MG63 (cell line): Measurements from ENCODE around the gene MRPL2. TPM values are rescaled to one million over a fixed set of nuclear protein-coding genes. Genes with fewer than 3 reads are reported as not detected.

Experiments used
- DNase-seq: peaks from one replicate; pipeline ENCODE4 v3.0.0-alpha.2; 2020
- H3K27me3 ChIP-seq: fragments of 250-450 bp; sonication (Bioruptor Pico); 2 replicates; pipeline ENCODE4 v1.5.1; 2020; ENCODE audit warnings: mild to moderate bottlenecking, moderate library complexity
- H3K36me3 ChIP-seq: fragments of 250-450 bp; sonication (Bioruptor Pico); 2 replicates; pipeline ENCODE4 v1.5.1; 2020; ENCODE audit warnings: mild to moderate bottlenecking, moderate library complexity
- H3K4me3 ChIP-seq: fragments of 250-450 bp; sonication (Bioruptor Pico); 2 replicates; pipeline ENCODE4 v1.5.1; 2020; ENCODE audit warnings: mild to moderate bottlenecking, moderate library complexity
- H3K9me3 ChIP-seq: fragments of 250-450 bp; sonication (Bioruptor Pico); 2 replicates; pipeline ENCODE4 v1.5.1; 2020; ENCODE audit warnings: mild to moderate bottlenecking, moderate library complexity
- total RNA-seq: library from RNA; depleted of rRNA; stranded (reverse); fragments of >200 nt; shearing (Covaris generic); gene quantifications from 2 replicates; pipeline ENCODE4 v1.2.3, GENCODE V29; 2014; ENCODE audit warnings: low replicate concordance; rRNA removed

MRPL2 gene
- total RNA-seq, 1 experiment from 2014 or later: 54.7 TPM

DNA sequence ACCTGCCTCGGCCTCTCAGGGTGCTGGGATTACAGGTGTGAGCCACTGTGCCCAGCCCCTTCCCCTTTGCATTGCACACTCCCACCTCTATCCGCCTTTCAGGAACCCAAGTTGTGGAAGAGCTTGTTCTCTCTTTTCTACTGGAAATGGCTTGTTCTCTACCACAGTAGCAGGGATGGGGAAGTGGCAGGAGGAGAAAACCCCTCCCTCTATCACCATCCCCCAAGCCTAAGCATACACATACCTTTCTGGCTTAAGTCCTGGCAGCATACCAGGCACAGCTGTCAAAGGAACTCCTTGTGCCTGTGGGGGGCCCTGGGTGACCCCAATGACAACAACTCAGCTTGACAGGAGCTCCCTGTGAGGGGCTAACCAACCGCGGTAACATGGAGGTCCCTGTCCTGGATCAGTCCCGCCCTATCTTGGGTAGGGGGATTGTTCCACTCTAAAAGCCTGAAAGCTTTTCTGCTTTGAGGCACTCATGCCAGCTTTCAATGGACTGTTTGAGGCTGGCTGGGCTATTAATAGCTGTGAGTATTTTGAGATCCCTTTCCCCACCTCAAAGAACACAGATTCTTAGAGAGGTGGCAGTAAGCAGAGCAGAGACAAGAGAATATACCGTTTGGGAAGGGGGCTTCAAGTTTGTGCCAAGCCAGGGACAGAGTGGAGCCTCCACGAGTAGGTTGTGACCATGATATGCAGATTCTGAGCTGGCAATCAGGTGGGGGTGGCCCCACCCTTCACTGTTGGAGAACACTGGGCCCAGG is 42.9 kb downstream of the MRPL2 start:
- Histone ChIP-seq H3K36me3 (peaks cover 12% of the 10 kb centered on the region), H3K4me3 (no peak overlapping the region), H3K27me3 (no peaks in the 10 kb centered on the region), H3K9me3 (no peaks in the 10 kb centered on the region)
- DNase-seq: no peak

DNA sequence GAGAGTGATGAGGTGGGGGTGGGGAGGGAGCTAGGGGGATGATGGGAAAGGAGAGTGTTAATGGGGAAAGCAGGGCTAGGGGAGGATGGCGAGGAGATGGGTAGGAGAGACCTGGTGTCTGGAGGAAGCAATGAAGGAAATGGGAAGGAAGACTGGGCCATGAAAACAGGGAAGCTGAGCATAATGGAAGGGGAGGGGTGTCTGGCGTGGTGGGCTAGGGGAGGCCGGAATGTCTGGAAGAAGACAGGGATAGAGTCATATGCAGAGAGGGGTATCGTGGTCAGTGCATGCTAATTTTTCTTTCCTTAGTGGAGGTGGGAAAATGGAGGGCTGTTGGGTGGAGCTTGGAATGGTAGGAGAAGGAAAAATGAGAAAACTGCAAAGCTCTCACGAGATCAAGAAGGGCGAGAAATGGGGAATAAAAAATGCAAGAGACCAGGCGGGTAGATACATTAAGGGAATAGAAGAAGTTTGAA is 44.8 kb downstream of the MRPL2 start:
- peaks cover 11% of the 10 kb centered on the region for H3K36me3 ChIP-seq
- no peak for DNase-seq
- no peaks in the 10 kb centered on the region for H3K27me3 ChIP-seq
- H3K4me3 ChIP-seq: peak overlapping the region; percentile 67
- H3K9me3 ChIP-seq: no peaks in the 10 kb centered on the region

DNA sequence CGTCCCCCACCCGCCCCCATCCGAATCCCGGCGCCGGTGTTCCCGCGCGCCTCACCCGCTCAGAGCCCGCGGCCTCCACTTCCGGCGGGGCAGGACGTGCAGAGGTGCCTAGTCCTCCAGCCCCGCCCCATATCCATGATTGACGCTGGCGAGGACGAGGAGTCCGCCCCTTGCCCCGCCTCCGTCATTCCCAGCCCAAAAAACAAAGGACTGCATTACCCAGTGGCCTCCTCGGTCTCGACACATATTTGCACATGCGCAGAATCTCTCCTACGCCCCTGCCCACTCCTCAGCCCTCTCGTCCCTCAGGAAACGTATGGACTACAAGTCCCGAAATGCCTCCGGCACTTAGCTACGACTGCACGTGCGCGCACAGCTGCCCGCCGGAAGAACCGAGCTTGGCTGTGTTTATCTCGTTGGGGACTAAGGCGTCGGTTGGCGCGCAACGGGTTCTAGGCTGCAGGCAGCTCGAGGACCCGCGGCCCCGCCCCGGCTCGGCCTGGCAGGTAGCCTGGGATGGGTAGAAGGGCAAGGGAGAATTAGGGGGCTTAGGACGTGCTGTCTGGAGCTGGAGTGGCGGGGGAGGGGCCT is 45.3 kb downstream of the MRPL2 start, which contains the start of the genes KLHDC3 and MEA1:
Gene KLHDC3, plus strand, starts transcription at position 407 of the 591 bp plus-strand sequence. CDS start 2,944 bp downstream, outside the sequence.
Gene MEA1, minus strand, starts transcription at position 104 of the 591 bp plus-strand sequence. CDS start 133 bp downstream, outside the sequence.
- H3K36me3 ChIP-seq: peaks cover 11% of the 10 kb centered on the region

DNA sequence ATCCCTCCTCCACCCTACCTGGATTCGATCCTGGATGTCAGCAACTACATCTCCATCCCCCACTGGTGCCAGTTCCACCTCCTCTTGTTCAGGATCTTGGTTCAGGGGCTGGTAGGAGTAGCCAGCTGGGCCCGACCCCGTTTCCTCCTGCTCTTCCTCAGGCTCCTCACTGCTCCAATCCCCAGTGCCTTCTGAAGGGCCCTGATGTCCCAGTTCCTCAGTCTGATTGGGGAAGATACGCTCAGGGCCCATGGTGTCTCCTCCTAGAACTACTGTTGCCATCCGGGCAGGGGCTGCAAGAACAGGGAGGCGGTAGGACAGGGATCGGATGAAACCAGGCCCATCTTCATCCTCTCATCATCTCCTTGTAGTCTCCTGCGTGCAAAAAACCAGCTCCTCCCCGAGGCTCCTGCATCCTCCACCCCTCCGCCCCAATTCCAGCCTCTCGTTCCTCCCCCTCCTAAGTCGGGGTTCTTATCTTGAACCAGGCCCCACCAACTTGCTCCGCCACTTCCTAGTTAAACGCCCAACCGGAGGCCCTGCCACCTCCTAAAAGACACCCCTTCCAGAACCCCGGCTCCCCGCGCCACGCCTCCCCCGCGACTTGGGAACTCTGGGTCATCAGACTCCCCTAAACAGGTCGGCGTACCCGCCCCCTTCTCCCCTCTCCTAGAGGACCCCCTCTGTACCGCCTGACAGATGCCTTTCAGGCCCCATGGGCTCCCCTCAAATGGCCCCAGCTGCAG is 46.0 kb downstream of the MRPL2 start:
- no peak for DNase-seq
- H3K27me3 ChIP-seq: no peaks in the 10 kb centered on the region
- peak overlapping the region; percentile 67 for H3K4me3 ChIP-seq
- no peaks in the 10 kb centered on the region for H3K9me3 ChIP-seq
- H3K36me3 ChIP-seq: peaks cover 11% of the 10 kb centered on the region

More for the DNA sequence above, 45.3 kb downstream of the MRPL2 start, which contains the start of the genes KLHDC3 and MEA1:
- Histone ChIP-seq H3K27me3 (no peaks in the 10 kb centered on the region), H3K4me3 (peak within 1 kb of the TSS; percentile 67), H3K9me3 (no peaks in the 10 kb centered on the region)
- DNase-seq: peak; percentile 96

DNA sequence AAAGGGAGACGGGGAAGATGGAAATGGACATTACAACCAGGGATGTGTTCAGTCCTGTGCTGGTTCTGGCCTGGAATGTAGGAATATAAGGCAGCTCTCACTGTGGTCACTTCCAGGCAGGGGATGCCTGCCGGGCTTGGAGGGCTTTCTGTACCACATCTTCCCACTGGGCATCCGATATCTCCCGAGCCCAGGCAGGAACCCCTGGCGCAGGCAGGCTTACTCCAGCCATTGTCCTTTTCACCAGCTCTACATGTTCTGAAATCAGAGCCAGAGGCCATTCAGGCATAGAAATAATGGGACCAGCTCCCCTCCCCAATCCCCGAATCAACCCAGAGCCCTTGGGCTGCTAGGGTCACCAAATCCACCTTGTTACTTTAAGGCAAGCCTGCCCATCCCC is 46.9 kb downstream of the MRPL2 start:
- Histone ChIP-seq H3K27me3 (no peaks in the 10 kb centered on the region), H3K36me3 (peaks cover 11% of the 10 kb centered on the region), H3K4me3 (peak overlapping the region; percentile 67), H3K9me3 (no peaks in the 10 kb centered on the region)
- DNase-seq: no peak

DNA sequence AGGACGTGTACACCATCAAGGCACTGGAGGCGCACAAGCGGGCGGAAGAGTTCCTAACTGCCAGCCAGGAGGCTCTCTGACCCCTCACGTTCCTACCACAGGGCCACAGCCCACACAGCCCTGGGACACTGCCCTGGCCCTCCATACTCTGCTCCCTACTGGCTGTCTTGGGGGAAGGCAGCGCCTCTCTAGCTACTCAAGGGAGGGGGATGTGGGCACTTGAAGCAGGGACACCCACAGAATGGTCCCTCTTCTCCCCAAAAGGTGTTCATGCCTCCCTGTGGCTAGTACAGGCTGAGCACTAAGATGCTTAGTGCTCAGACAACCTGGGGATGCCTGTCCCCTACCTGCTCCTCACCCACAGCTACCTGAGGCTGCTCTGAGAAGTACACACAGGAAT is 48.0 kb downstream of the MRPL2 start:
- Histone ChIP-seq H3K9me3 (no peaks in the 10 kb centered on the region), H3K36me3 (peaks cover 11% of the 10 kb centered on the region), H3K27me3 (no peaks in the 10 kb centered on the region), H3K4me3 (no peak overlapping the region)
- DNase-seq: no peak

DNA sequence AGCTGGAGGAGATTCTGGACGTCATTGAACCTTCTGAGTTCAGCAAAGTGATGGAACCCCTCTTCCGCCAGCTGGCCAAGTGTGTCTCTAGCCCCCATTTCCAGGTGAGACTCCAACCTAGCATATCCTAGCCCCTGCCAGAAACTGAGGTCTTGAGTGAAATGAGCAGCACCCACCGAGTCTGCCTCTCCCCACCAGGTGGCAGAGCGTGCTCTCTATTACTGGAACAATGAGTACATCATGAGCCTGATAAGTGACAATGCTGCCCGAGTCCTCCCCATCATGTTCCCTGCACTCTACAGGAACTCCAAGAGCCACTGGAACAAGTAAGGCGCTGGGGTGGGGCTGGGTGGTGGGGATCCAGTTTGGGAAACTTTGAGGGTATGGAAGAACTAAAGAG is 50.1 kb downstream of the MRPL2 start:
- Histone ChIP-seq H3K9me3 (no peaks in the 10 kb centered on the region), H3K36me3 (peaks cover 11% of the 10 kb centered on the region), H3K4me3 (no peak overlapping the region), H3K27me3 (no peaks in the 10 kb centered on the region)
- DNase-seq: peak; percentile 18

DNA sequence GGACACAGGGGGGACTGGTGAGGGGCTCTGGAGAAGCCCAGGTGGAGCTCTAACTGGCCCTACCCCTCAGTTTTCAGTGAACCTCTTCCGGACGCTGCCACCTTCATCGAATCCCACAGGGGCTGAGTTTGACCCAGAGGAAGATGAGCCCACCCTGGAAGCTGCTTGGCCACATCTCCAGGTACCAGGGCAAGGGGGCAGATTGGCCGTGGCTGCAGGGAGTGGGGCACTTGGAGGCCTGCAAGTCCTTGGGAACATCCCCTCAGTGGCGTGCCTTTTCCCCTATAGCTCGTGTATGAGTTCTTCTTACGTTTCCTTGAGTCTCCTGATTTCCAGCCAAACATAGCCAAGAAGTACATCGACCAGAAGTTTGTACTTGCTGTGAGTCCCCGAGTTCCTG is 52.1 kb downstream of the MRPL2 start:
- DNase-seq: no peak

DNA sequence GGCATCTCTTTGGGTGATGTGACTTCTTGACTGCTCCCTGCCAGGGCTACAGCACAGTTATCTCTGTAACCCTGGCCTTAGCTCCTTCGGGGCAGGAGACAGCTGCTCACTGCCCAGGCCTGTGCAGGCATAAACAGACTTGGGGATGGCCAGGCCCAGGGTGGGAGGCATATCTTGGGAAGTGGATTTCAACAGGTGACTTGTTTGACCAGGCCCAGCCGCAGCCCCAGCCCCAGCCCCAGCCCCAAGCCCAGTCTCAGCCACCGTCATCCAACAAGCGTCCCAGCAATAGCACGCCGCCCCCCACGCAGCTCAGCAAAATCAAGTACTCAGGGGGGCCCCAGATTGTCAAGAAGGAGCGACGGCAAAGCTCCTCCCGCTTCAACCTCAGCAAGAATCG is 53.0 kb downstream of the MRPL2 start:
- peaks cover 1% of the 10 kb centered on the region for H3K36me3 ChIP-seq

More for the DNA sequence above, 52.1 kb downstream of the MRPL2 start:
- Histone ChIP-seq H3K36me3 (peaks cover 10% of the 10 kb centered on the region), H3K4me3 (no peak overlapping the region), H3K27me3 (no peaks in the 10 kb centered on the region), H3K9me3 (no peaks in the 10 kb centered on the region)

DNA sequence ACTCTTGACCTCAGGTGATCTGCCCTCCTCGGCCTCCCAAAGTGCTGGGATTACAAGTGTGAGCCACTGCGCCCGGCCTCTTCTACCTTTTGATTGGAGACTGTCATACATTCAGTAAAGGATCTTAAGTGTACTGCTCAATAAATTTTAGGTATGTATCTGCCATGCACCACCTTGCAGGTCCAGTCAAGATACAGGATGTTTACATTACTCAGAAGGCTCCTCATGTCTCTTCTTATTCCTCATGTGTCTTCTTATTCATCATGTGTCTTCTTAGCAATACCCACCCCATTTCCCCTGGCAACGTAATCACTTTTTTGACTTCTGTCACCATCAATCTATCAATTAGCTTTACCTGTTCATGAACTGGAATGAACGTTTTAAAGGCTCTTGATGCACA is 53.4 kb downstream of the MRPL2 start:
- no peak for DNase-seq
- no peaks in the 10 kb centered on the region; the same call in 1 of the 2 replicates for H3K36me3 ChIP-seq
- no peak overlapping the region for H3K4me3 ChIP-seq
- no peaks in the 10 kb centered on the region for H3K9me3 ChIP-seq
- no peaks in the 10 kb centered on the region for H3K27me3 ChIP-seq

More for the DNA sequence above, 53.0 kb downstream of the MRPL2 start:
- H3K27me3 ChIP-seq: no peaks in the 10 kb centered on the region
- DNase-seq: no peak
- no peak overlapping the region for H3K4me3 ChIP-seq
- no peaks in the 10 kb centered on the region for H3K9me3 ChIP-seq

Other genes with a start within 250 kb of the MRPL2 start
- 73.0 and 90.1 TPM in 2 replicates for gene RPL7L1, start 179.8 kb downstream of the MRPL2 start, total RNA-seq
- gene PTCRA, start 143.4 kb downstream of the MRPL2 start, total RNA-seq: not detected in 2 replicates
- 25.2 and 27.2 TPM in 2 replicates for gene CNPY3, start 130.0 kb downstream of the MRPL2 start, total RNA-seq
- not detected in 2 replicates for gene GNMT, start 98.7 kb downstream of the MRPL2 start, total RNA-seq
- 17.7 and 33.5 TPM in 2 replicates for gene PEX6, start 80.3 kb downstream of the MRPL2 start, total RNA-seq
- gene PPP2R5D, start 74.9 kb downstream of the MRPL2 start, total RNA-seq: 27.4 and 37.3 TPM in 2 replicates
- gene MEA1, start 45.5 kb downstream of the MRPL2 start, total RNA-seq: 62.9 and 75.6 TPM in 2 replicates
- gene KLHDC3, start 45.2 kb downstream of the MRPL2 start, total RNA-seq: 34.4 and 51.7 TPM in 2 replicates
- 45.4 and 73.7 TPM in 2 replicates for gene RRP36, start 37.8 kb downstream of the MRPL2 start, total RNA-seq
- 7.6 and 10.8 TPM in 2 replicates for gene CUL7, start 5.6 kb downstream of the MRPL2 start, total RNA-seq
- gene KLC4, start 197 bp upstream of the MRPL2 start, total RNA-seq: 16.6 and 44.3 TPM in 2 replicates
- 45.0 and 57.3 TPM in 2 replicates for gene PTK7, start 16.9 kb upstream of the MRPL2 start, total RNA-seq
- gene SRF, start 111.8 kb upstream of the MRPL2 start, total RNA-seq: 20.9 and 22.8 TPM in 2 replicates
- 6.2 and 47.2 TPM in 2 replicates for gene CUL9, start 122.8 kb upstream of the MRPL2 start, total RNA-seq
- gene DNPH1, start 170.0 kb upstream of the MRPL2 start, total RNA-seq: 30.8 and 43.0 TPM in 2 replicates
- not detected in 2 replicates for gene TTBK1, start 184.0 kb upstream of the MRPL2 start, total RNA-seq
- gene SLC22A7, start 238.8 kb upstream of the MRPL2 start, total RNA-seq: not detected in 2 replicates
- gene CRIP3, start 249.4 kb upstream of the MRPL2 start, total RNA-seq: not detected in 2 replicates